Stimulated activated naive CD8-positive, alpha-beta T cell treated with anti-CD3 and anti-CD28 coated beads, Interleukin-15, Interleukin-2, amounts not matched to agents 100 ng/mL and 50 ng/mL, for 24 hours (primary cell): ENCODE results near the gene OTOF.

Source experiments
- H3K27ac Mint-ChIP-seq: one replicate; pipeline ENCODE4 v1.8.0; 2021; ENCODE audit warnings: mild to moderate bottlenecking, mixed read lengths
- H3K27me3 Mint-ChIP-seq: one replicate; pipeline ENCODE4 v1.8.0; 2021; ENCODE audit warnings: mixed read lengths
- H3K36me3 Mint-ChIP-seq: one replicate; pipeline ENCODE4 v1.8.0; 2021; ENCODE audit warnings: low read depth, mixed read lengths
- H3K4me1 Mint-ChIP-seq: one replicate; pipeline ENCODE4 v1.8.0; 2021; ENCODE audit warnings: low read depth, mixed read lengths
- H3K4me3 Mint-ChIP-seq: one replicate; pipeline ENCODE4 v1.8.0; 2021; ENCODE audit warnings: mild to moderate bottlenecking, mixed read lengths
- H3K9me3 Mint-ChIP-seq: one replicate; pipeline ENCODE4 v1.8.0; 2021; ENCODE audit warnings: mixed read lengths

Gene OTOF

DNA sequence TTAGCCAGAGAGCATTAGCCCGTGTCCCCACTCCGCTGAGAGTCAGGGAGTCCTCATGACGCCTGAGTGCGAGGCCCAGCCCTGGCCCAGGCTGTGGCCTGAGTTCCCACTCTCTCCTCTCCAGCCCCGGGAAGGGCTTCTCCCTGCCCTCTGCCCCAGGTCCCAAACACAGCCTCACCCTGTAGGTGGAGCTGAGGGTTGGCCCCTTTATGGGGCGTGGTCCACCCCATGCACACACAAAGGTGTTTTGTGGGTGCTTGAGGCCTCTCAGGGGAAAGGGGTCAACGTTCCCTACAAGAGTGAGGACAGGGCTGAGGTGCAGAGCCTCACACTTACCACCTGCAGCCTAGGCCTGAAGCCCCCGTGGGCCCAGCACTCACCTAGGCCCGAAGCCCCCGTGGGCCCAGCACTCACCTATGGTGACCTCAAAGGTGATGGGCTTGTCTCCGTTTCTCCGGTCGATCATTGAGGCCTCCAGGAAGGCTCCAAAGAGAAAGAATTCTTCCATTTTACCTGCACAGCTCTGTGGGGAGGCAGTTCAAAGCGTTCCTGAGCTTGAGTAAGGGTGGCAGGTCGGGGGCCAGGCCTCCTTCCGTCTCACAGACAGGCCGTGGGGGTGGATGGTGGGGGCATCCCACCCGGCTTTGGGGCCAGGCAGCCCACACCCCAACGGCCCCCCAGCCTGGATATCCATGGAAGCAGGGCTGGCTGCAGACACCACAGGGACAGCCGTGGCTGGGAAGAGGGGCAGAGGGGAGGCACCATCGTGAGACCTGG lies 2.1 kb upstream of the OTOF start:
- H3K9me3 Mint-ChIP-seq = no peaks in the 10 kb centered on the region
- H3K4me1 Mint-ChIP-seq = peaks cover 4% of the 10 kb centered on the region
- H3K27me3 Mint-ChIP-seq = no peaks in the 10 kb centered on the region
- no peak overlapping the region for H3K4me3 Mint-ChIP-seq
- no peaks in the 10 kb centered on the region for H3K36me3 Mint-ChIP-seq
- no peak overlapping the region for H3K27ac Mint-ChIP-seq

DNA sequence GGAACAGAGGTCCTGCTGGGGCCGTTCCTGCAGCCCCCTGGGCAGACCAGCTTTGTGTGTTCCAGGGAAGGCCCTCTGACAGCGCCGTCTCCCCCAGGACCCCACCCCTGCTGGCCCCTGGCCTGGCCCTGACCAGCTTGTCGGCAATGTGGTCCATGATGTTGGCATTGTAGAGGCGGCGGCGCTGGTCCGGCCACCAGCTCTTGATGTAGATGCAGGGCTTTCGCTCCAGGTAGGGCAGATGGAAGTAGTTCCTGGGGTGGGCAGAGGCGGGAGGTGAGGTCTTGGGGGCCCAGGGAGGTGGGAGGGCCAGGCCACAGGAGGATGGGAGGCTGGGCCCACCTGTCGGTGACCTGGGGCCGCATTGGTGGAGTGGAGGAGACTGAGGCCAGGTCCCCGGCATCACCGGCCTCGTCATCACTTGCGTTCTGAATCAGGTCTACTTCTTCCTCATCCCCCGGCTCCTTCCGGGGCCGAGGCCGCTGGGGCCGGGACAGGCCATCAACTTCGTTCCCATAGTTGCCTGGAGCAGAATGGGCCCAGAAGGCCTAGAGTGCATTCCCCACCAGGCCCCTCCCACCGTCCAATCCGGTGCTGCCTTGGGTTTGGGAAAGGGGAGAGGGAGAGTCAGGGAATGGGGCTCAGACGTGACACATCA lies 1.3 kb upstream of the OTOF start:
- Mint-ChIP-seq H3K27ac (no peak overlapping the region), H3K4me1 (peaks cover 4% of the 10 kb centered on the region), H3K27me3 (no peaks in the 10 kb centered on the region), H3K36me3 (no peaks in the 10 kb centered on the region), H3K4me3 (no peak overlapping the region), H3K9me3 (no peaks in the 10 kb centered on the region)

DNA sequence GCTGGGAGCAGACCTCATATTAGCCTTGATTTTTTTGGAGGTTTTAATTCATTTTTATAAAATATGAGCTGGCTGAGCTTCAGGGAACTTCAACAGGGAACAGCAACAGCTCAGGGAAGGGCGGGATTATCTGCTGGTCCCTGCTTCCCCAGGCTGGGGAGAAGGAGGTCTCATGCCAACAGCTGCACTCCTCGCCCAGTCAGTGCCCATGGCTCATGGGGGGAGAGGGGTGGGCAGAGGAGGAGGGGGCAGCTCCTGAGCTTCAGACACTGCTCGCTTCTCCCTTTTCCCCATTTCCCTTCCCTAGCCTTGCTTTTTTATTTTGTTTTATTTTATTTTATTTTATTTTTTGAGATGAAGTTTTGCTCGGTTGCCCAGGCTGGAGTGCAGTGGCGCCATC lies 442 bp upstream of the OTOF start:
- no peaks in the 10 kb centered on the region for H3K27me3 Mint-ChIP-seq
- H3K36me3 Mint-ChIP-seq = no peaks in the 10 kb centered on the region
- H3K27ac Mint-ChIP-seq = no peak overlapping the region
- H3K4me3 Mint-ChIP-seq = no peak overlapping the region
- H3K9me3 Mint-ChIP-seq = no peaks in the 10 kb centered on the region
- H3K4me1 Mint-ChIP-seq = peaks cover 4% of the 10 kb centered on the region

DNA sequence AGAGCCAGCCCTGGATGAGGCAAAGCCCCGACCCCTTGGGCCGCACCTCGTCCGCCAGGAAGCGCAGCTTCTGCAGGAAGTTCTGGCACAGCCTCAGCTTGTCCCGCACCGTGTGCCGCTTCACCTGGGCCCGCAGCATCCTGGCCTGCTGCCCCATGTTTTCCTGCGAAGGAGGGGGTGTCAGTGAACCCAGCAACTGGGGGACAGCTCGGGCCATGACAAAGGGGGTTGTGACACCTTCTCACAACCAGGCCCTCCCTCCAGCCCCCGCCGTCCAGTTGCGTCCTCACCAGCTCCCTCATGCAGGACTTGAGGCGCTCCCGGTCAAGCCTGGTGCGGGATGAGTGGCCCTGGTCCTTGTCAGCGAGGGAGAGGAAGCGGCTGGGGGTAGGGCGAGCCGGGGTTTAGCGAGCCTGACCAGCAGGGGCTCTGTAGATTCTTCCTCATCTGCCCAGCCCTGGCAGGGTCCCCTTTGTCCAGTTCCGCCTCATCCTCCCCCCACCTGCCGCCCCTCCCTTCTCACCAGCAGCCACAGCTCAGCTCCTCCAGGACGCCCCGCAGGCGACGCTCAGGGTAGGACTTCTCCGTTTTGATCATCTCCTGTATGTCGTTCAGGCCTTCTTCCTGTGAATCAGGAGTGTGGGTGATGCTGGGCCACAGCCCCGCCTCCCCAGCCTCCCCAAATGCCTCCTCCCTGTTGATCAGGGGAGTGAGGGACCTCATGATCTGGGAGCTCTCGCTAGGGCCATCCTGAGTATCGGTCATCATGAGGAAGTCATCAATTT lies 606 bp downstream of the OTOF start:
- H3K4me1 Mint-ChIP-seq = peaks cover 4% of the 10 kb centered on the region
- H3K9me3 Mint-ChIP-seq = no peaks in the 10 kb centered on the region
- no peaks in the 10 kb centered on the region for H3K27me3 Mint-ChIP-seq
- H3K36me3 Mint-ChIP-seq = no peaks in the 10 kb centered on the region
- peak overlapping the region; percentile 38 for H3K4me3 Mint-ChIP-seq
- H3K27ac Mint-ChIP-seq = no peak overlapping the region

DNA sequence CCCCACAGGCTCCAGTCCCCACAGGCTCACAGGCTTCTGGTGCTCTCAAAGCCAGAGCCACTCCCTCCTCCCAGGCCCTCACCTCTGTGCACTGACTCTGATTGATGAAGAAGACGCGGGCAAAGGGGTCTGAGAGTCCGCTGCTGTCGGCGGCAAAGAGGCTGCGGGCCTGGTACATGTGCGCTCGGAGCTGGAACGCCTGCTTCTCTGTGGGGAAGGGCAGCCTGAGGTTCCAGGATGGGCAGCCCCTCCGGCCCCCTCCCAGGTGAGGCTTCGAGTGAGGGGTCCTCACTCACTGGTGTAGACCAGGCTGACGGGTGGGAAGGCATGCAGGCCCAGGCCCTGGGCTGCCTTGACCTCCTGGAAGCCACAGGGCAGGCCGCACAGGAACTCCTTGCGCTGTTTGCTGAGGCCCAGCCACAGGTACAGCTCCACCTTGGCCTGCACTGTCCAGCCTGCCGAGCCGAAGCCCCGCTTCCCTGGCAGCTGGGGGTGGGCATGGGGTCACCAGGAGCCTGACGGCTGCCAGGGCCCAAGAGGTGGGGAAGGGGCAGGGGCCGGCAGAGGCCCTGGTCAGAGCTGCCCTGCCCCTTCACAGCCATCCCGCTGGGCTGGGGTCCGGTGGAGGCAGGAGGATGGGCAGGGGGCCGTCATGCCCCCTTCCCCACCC lies 2.0 kb downstream of the OTOF start:
- Mint-ChIP-seq H3K9me3 (no peaks in the 10 kb centered on the region), H3K36me3 (no peaks in the 10 kb centered on the region), H3K4me1 (peaks cover 4% of the 10 kb centered on the region), H3K27ac (no peak overlapping the region), H3K4me3 (no peak overlapping the region), H3K27me3 (no peaks in the 10 kb centered on the region)

DNA sequence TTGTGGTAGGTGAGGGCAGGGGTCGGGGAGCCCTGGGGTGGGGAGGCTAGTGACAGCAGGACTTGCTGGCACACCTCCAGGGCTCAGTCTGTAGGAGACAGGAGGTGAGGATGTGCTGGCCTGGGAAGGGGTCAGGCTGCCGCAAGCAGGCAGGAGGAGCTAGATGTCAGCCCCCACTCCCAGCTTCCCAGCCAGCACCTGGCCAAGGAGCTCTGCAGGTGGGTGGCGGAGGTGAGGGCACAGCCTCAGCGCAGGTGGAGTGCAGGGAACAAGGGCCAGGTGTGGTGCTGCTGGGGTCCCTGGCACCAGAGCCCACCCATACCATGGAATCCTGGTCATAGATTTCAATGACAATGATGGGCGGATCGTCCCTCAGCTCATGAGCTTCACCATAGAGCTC lies 2.9 kb downstream of the OTOF start:
- peaks cover 4% of the 10 kb centered on the region for H3K4me1 Mint-ChIP-seq
- H3K27me3 Mint-ChIP-seq = no peaks in the 10 kb centered on the region
- no peak overlapping the region for H3K27ac Mint-ChIP-seq
- no peaks in the 10 kb centered on the region for H3K36me3 Mint-ChIP-seq
- H3K4me3 Mint-ChIP-seq = no peak overlapping the region
- peaks cover 3% of the 10 kb centered on the region for H3K9me3 Mint-ChIP-seq

DNA sequence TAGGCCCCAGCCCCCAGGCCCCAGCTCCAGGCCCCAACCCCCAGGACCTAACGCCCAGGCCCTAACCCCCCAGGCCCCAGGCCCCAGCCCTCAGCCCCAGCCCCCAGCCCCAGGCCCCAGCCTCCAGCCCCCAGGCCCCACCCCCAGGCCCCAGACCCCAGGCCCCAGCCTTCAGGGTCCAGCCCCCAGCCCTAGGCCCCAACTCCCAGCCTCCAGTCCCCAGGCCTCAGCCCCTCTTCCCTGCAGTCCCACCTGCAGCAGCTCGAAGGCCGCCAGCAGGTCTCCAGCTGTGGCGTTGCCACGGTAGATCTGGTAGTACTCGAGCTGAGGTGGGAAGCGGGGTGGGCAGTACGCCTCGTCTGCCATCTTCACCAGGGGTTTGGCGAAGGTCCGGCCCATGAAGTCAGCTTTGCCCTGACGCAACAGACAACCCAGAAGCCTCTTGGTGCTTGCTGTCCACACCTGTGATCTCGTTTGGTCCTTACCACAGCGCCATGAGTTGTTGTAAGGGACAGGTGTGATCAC lies 3.6 kb downstream of the OTOF start:
- peaks cover 3% of the 10 kb centered on the region for H3K9me3 Mint-ChIP-seq
- H3K4me3 Mint-ChIP-seq = no peak overlapping the region
- H3K27ac Mint-ChIP-seq = no peak overlapping the region
- H3K27me3 Mint-ChIP-seq = no peaks in the 10 kb centered on the region
- no peaks in the 10 kb centered on the region for H3K36me3 Mint-ChIP-seq
- peaks cover 4% of the 10 kb centered on the region for H3K4me1 Mint-ChIP-seq

DNA sequence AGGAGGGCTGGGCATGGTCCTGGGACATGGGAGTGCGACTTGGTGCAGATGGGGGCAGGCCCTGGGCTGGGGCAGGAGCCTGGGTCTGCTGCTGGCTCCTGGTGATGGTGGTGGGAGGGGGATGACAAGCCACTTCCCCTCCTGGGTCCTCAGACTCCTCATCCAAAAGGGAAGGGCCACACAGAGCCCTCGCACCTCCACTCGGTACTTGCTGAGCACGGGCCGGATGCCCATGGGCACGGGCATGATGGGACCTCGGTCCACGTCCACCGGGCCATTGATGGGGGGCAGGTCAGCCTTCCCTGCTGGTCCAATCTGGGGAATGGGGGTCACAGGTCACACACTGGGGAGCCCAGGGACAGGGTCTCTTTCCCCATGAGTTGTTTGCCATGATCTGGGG lies 4.1 kb downstream of the OTOF start:
- Mint-ChIP-seq H3K4me3 (no peak overlapping the region), H3K36me3 (no peaks in the 10 kb centered on the region), H3K27me3 (no peaks in the 10 kb centered on the region), H3K9me3 (peaks cover 3% of the 10 kb centered on the region), H3K4me1 (peaks cover 4% of the 10 kb centered on the region), H3K27ac (no peak overlapping the region)

DNA sequence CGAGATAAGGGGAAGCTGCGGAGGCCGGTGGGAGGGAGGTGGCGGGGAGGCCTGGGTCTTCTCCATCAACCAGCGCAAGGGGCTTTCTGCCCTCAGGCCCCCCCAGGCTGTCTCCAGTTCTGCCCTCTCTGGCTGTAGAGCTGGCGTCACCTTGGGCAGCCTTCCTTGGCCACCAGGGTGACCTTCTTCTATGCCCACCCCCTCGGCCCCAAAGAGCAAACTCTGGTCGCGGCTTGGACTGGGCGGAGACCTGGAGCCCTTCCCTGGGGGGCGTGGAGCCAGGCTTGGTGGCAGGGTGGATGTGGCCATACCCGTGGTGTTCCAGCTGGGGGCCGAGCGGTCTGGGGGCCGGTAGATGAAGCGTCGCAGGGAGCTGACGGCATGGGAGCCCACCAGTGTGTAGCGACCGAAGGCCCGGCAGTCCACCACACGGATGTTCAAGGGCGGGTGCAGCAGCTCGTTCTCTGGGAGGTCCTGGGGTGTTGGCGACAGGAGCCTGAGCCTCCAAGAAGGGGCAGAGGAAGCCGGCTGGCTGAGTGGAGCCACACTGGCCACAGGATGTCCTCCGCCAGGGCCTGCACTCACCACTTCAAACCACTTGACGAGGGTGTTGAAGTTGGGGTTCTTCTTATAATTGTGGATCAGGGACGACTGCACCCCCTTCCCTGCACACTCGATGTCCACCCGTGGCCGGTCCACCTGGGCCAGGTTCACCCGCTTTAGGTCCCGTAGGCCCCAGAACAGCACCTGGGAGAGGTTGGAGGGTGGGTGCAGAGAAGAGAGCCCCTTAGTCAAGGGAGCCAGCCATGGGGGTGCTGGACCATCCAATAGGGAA lies 4.9 kb downstream of the OTOF start:
- Mint-ChIP-seq H3K27me3 (no peaks in the 10 kb centered on the region), H3K9me3 (peaks cover 3% of the 10 kb centered on the region), H3K4me1 (peaks cover 4% of the 10 kb centered on the region), H3K27ac (no peak overlapping the region), H3K36me3 (no peaks in the 10 kb centered on the region), H3K4me3 (no peak overlapping the region)

DNA sequence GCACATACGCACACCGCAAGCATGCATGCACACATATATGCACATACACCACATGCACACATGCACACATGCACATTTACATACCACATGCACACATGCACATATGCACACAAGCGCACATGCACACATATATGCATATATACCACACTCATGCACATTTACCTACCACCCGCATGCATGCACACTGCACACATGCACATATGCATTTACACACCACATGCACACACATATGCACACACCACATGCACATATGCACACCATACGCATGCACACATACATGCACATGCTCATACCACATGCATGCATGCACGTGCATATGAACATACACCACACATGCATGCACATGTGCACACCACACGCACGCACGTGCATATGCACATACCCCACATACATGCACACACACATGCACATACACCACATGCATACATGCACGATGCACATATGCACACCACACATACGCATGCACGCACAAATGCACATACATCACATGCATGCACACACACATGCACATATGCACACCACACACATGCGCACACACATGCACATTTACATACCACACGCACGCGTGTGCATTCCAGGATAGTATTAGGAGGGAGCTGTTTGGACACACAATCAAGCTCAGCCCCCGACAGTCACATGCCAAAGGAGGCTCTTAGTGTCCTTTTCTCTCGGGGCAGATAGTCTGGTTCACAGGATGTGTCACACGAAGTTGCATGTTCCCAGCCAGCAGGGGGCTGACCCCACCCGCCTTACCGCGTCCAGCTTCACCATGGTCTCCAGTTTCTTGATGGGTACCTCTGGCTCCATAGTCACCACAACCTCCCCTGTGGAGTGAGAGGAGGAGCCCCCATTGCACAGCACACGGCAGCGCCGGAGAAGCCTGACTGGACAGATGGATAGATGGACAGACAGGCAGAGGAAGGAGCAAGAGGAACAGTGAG lies 5.9 kb downstream of the OTOF start:
- H3K4me3 Mint-ChIP-seq = no peak overlapping the region
- H3K27ac Mint-ChIP-seq = no peak overlapping the region
- no peaks in the 10 kb centered on the region for H3K27me3 Mint-ChIP-seq
- H3K9me3 Mint-ChIP-seq = peaks cover 3% of the 10 kb centered on the region
- H3K36me3 Mint-ChIP-seq = no peaks in the 10 kb centered on the region
- no peaks in the 10 kb centered on the region for H3K4me1 Mint-ChIP-seq

DNA sequence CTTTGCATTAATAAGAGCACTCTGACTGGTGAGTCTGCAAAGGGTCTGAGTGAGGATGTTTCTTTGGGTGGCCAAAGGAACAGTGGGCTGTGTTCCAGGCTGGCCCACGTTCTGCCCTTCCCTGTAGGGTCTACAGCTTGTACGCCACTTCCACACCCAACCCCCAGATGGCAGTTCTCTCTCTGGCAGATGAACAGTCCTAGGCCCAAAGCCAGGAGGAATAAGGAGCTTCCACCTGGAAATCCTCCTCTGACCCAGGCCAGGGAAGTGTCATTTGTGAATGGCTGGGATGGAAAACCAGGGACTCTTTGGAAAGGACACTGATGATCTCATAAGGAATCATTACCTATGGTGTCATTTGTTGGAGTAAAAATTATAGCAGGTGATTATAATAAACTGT lies 6.6 kb downstream of the OTOF start:
- no peak overlapping the region for H3K4me3 Mint-ChIP-seq
- no peak overlapping the region for H3K27ac Mint-ChIP-seq
- no peaks in the 10 kb centered on the region for H3K27me3 Mint-ChIP-seq
- H3K36me3 Mint-ChIP-seq = no peaks in the 10 kb centered on the region
- H3K9me3 Mint-ChIP-seq = peaks cover 3% of the 10 kb centered on the region
- H3K4me1 Mint-ChIP-seq = no peaks in the 10 kb centered on the region

DNA sequence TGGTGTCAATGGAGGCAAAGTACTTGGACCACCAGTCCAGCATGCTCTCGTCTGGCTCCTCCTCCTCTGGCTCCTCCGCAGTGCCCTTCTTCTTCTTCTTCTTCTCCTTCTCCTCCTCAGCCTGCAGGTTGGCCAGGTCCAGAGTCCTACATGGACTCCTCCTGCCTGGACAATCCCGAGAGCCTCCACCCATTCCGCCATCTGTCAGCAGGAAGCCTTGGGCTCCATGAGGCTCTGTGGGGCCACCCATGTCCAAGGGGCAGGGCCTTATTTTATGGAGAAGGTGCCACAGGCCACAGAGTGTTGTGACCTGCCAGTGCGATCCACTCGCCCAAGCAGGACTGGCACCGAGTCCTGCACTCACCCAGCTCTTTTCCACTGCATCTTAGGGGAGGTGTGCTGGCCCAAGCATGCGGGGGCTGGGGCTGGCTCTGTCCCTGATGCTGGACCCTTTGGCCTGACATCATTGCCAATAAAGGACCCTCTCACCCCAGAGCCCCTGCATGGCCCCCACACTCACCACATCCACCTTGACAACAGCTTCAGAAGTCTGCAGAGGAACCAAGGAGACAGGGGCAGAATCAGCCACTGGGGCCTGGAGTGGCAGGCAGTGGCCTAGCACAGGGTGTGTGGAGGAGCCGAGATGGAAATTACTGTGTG lies 7.2 kb downstream of the OTOF start:
- H3K4me1 Mint-ChIP-seq = no peaks in the 10 kb centered on the region
- no peak overlapping the region for H3K27ac Mint-ChIP-seq
- H3K36me3 Mint-ChIP-seq = no peaks in the 10 kb centered on the region
- peaks cover 3% of the 10 kb centered on the region for H3K9me3 Mint-ChIP-seq
- H3K27me3 Mint-ChIP-seq = no peaks in the 10 kb centered on the region
- no peak overlapping the region for H3K4me3 Mint-ChIP-seq

DNA sequence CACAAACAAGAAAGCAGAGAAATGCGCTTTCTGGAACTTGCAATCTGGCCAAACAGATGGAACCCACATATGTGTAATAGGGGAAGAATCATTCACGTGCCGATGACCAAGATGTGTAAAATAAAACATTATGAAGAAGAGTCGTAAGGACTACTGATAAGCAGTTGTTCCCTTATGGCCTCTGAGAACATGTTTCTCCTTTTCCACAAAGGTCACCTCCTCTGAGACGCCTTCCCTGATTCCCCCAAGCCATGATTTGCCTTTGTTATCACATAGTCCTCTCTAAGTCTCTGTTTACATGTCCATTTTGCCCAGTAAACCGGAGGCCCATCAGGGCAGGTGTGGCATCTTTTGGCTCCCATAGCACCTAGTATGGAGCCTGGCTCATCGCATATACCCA lies 8.0 kb downstream of the OTOF start:
- H3K4me1 Mint-ChIP-seq = no peaks in the 10 kb centered on the region
- peaks cover 3% of the 10 kb centered on the region for H3K9me3 Mint-ChIP-seq
- H3K36me3 Mint-ChIP-seq = no peaks in the 10 kb centered on the region
- no peak overlapping the region for H3K27ac Mint-ChIP-seq
- no peak overlapping the region for H3K4me3 Mint-ChIP-seq
- no peaks in the 10 kb centered on the region for H3K27me3 Mint-ChIP-seq
